Liver (tissue), 3 donors: ENCODE measurements around the gene ABHD15.

Source experiments
- EGR1 ChIP-seq, 2 donors: IDR thresholded peaks; 2 replicates each; pipeline ENCODE4 v1.6.1; 2016 to 2018; ENCODE audit warnings: antibody characterized with exemption in 2 of 2, low read depth in 2 of 2
- RXRA ChIP-seq, 2 donors: IDR thresholded peaks; 2 replicates each; pipeline ENCODE4 v1.6.1; 2017 to 2018; ENCODE audit warnings: antibody characterized with exemption in 2 of 2, mild to moderate bottlenecking in 1 of 2
- SP1 ChIP-seq: IDR thresholded peaks from 2 replicates; pipeline ENCODE4 v1.6.1; 2018; ENCODE audit warnings: antibody characterized with exemption, mild to moderate bottlenecking
- TAF1 ChIP-seq: conservative IDR thresholded peaks from 2 replicates; pipeline ENCODE4 v1.6.1; 2016; ENCODE audit warnings: antibody characterized with exemption, mild to moderate bottlenecking
- YY1 ChIP-seq: IDR thresholded peaks from 2 replicates; pipeline ENCODE4 v1.6.1; 2016; ENCODE audit warnings: antibody characterized with exemption, mild to moderate bottlenecking
- TF ChIP-seq, protein P1 (sequence below): fragments of 150-350 bp; IDR thresholded peaks from 2 replicates; pipeline ENCODE4 v1.5.1; 2017; ENCODE audit warnings: improper control_type of control experiment, low read depth, low read length; ENCODE audit not compliant: missing input control
- TF ChIP-seq, protein P2 (sequence below): IDR thresholded peaks from 2 replicates; pipeline ENCODE4 v1.6.1; 2016; ENCODE audit warnings: antibody characterized with exemption, mild to moderate bottlenecking
- donor health status: healthy.
- donor health status: healthy.

GRCh38 chr17:29576214-29577000 lies 9.6 kb upstream of the ABHD15 start:
- TF ChIP-seq EGR1 (IDR thresholded peaks at IDR 0.05; ENCODE audit: low read depth in 2 of 2), result no peak
- TF ChIP-seq, protein P1, sequence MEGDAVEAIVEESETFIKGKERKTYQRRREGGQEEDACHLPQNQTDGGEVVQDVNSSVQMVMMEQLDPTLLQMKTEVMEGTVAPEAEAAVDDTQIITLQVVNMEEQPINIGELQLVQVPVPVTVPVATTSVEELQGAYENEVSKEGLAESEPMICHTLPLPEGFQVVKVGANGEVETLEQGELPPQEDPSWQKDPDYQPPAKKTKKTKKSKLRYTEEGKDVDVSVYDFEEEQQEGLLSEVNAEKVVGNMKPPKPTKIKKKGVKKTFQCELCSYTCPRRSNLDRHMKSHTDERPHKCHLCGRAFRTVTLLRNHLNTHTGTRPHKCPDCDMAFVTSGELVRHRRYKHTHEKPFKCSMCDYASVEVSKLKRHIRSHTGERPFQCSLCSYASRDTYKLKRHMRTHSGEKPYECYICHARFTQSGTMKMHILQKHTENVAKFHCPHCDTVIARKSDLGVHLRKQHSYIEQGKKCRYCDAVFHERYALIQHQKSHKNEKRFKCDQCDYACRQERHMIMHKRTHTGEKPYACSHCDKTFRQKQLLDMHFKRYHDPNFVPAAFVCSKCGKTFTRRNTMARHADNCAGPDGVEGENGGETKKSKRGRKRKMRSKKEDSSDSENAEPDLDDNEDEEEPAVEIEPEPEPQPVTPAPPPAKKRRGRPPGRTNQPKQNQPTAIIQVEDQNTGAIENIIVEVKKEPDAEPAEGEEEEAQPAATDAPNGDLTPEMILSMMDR, result no peak
- TF ChIP-seq RXRA (IDR thresholded peaks at IDR 0.05), result no peak
- TF ChIP-seq, protein P2, sequence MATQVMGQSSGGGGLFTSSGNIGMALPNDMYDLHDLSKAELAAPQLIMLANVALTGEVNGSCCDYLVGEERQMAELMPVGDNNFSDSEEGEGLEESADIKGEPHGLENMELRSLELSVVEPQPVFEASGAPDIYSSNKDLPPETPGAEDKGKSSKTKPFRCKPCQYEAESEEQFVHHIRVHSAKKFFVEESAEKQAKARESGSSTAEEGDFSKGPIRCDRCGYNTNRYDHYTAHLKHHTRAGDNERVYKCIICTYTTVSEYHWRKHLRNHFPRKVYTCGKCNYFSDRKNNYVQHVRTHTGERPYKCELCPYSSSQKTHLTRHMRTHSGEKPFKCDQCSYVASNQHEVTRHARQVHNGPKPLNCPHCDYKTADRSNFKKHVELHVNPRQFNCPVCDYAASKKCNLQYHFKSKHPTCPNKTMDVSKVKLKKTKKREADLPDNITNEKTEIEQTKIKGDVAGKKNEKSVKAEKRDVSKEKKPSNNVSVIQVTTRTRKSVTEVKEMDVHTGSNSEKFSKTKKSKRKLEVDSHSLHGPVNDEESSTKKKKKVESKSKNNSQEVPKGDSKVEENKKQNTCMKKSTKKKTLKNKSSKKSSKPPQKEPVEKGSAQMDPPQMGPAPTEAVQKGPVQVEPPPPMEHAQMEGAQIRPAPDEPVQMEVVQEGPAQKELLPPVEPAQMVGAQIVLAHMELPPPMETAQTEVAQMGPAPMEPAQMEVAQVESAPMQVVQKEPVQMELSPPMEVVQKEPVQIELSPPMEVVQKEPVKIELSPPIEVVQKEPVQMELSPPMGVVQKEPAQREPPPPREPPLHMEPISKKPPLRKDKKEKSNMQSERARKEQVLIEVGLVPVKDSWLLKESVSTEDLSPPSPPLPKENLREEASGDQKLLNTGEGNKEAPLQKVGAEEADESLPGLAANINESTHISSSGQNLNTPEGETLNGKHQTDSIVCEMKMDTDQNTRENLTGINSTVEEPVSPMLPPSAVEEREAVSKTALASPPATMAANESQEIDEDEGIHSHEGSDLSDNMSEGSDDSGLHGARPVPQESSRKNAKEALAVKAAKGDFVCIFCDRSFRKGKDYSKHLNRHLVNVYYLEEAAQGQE, result no peak
- TF ChIP-seq SP1, result no peak
- TF ChIP-seq TAF1, result no peak
- no peak for TF ChIP-seq YY1
